ENCODE data around the gene NNT.
"Not testable (repeated sequence)": the region's sequence is repeated elsewhere in the genome, so short reads cannot be mapped to it uniquely, and the experiment has no call there.

NNT gene

GRCh38 chr5:43711496-43711895 lies 108.5 kb downstream of the NNT start:
- no peak for ATAC-seq

GRCh38 chr5:43712081-43712480 lies 109.1 kb downstream of the NNT start:
- DNase-seq, result no peak
- ATAC-seq, result no peak

More at GRCh38 chr5:43711496-43711895, 108.5 kb downstream of the NNT start:
- DNase-seq, result no peak

- ATAC-seq, DNase-seq: not testable (repeated sequence)
Measured at GRCh38 chr5:43719783-43720182, 116.8 kb downstream of the NNT start.

GRCh38 chr5:43728581-43728980 lies 125.6 kb downstream of the NNT start:
- ATAC-seq (no peak), DNase-seq (no peak)

DNA sequence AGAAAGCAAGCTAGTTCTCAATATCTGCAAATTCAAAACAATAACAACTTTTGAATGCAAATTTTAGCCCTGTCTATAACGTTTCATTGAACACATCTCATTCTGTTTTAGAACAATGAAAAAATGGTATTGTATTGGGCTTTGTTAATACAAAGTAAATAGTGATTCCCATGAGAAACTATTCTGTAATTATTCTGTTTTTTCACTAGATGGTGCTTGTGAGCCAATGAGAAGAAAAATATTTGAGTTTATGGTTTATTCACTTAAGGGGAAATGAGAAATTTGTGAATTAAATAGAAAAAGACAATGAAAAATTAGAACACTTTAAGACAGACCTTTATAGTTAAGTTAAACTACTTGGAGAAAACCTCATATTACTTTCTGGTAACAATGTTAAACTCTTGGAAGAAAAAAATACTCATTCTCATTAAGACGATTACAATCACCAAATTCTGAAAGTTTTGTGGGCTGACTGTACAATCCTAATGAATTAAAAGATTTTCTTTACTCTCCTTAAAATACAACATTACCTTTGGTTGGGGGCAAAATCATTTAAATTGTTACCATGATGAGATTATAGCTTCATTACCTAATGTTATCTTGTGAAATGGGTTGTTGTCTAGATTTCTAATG lies 127.0 kb downstream of the NNT start:
- no peak for ATAC-seq
- no peak for DNase-seq

DNA sequence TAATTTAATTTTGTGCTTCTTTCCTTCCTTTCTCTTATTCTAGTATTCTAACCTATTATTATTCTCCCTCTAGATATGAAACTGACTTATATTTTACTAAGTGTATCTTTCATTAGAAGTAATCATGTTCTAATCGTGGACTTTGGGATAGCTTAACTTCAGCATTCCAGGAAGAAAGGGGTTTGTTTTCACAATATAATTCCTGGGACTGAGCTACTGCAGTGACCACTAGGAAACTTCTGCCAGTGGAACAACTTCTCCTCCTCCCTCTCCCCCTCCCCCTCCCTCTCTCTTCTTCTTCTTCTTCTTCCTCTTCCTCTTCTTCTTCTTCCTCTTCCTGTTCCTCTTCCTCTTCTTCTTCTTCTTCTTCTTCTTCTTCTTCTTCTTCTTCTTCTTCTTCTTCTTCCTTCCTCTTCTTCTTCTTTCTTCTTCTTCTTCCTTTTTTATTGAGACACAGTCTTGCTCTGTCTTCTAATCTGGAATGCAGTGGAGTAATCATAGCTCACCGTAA lies 127.9 kb downstream of the NNT start:
- ATAC-seq (no peak), DNase-seq (no peak)

GRCh38 chr5:43731573-43731972 lies 128.6 kb downstream of the NNT start:
- ATAC-seq, result no peak

GRCh38 chr5:43745923-43746548 lies 143.1 kb downstream of the NNT start:
- ATAC-seq, DNase-seq: not testable (repeated sequence)

More at GRCh38 chr5:43731573-43731972, 128.6 kb downstream of the NNT start:
- no peak for DNase-seq

- ATAC-seq (no peak), DNase-seq (no peak)
Measured at GRCh38 chr5:43750809-43751208, 147.8 kb downstream of the NNT start.

- DNase-seq (no peak), ATAC-seq (no peak)
Measured at GRCh38 chr5:43753069-43753468, 150.1 kb downstream of the NNT start.

Measured in stimulated activated naive CD8-positive, alpha-beta T cell treated with anti-CD3 and anti-CD28 coated beads, Interleukin-15, Interleukin-2, amounts not matched to agents 100 U/mL and 50 U/mL, for 24 hours (primary cell).